Putamen (tissue), 1 donor: ENCODE results near the gene FHDC1.

ENCODE experiments used
- DNase-seq: peaks from one replicate; pipeline ENCODE4 v3.0.0-alpha.2; 2016; ENCODE audit warnings: low spot score

Gene FHDC1

GRCh38 chr4:152936446-152937335 is 568 bp downstream of the FHDC1 start:
- no peak for DNase-seq

GRCh38 chr4:152937336-152938236 is 1.5 kb downstream of the FHDC1 start:
- DNase-seq = no peak

GRCh38 chr4:152938237-152938947 is 2.3 kb downstream of the FHDC1 start:
- no peak for DNase-seq

GRCh38 chr4:152939621-152940020 is 3.5 kb downstream of the FHDC1 start:
- DNase-seq = no peak

GRCh38 chr4:152940461-152940860 is 4.3 kb downstream of the FHDC1 start:
- DNase-seq = no peak

DNA sequence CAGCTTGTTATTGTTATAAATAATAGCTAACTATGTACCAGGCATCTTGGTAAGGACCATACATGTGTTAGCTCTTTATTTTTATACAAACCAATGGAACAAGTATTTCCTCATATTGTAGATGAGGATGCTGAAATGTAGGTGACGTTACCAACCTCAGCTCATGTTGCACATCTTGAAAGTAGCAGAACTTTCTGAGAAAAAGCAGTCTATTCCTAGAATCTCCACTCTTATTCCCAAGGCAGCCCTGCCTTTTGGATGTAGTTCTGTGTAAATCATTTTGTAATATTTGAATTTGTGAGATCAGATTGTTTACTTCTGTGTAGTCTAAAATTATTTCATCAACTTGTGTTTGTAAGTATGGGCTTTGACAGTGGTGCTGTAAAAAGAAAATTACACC is 5.3 kb downstream of the FHDC1 start:
- DNase-seq = no peak

- no peak for DNase-seq
Measured at GRCh38 chr4:152942346-152942745, 6.2 kb downstream of the FHDC1 start.

GRCh38 chr4:152943672-152944071 is 7.5 kb downstream of the FHDC1 start:
- DNase-seq = no peak

DNA sequence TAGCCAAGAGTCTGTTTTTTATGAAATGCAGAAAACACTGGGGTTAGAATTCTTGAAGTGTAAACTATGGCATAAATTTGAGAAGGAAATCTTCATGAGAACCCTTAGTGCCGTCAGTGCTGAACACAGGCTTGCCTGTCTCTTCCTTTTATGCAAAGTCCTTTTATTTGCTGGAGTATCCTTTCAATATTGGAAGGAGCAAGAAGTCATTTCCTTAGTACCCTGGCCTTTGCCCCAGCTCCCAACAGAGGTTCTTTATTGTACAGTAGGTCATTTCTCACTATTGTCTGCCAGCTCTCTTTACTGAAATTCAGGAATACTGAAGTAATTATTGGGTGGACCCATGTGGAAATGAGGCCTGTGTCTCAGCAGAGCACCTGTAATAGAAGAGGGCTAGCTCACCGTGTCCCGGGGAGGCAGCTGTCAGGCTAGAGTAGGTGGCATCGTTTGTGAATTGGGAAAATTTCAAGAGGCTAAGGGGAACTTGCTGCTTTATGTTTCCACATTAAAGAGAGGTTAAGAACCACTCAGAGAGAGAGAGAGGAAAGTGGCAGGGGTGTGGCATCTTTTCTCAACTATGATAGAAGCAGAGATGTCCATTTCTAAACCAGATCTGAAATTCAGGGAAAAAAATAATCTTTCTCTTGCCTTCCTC is 8.7 kb downstream of the FHDC1 start:
- no peak for DNase-seq

GRCh38 chr4:152945639-152946038 is 9.5 kb downstream of the FHDC1 start:
- DNase-seq = no peak

- DNase-seq = no peak
Measured at GRCh38 chr4:152946446-152946845, 10.3 kb downstream of the FHDC1 start.

DNA sequence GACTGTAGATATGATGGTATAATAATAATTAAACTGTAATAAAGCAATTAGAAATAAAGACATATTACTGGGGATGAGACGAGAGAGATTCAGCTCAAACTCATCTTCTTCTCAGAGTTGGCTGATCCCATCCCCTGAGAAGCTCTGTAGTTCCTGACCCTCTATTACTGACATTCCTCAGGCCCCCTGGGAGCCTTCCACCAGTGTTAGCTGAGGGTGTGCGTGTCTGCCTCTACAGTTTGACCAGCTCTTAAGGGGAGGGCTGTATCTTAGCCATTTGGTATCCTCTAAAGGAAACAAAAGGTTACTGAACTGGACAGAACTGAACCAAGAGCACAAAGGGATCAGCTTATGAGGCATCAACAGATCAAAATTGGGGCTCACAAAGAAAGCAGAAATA is 11.2 kb downstream of the FHDC1 start:
- no peak for DNase-seq

- DNase-seq = no peak
Measured at GRCh38 chr4:152949930-152950329, 13.8 kb downstream of the FHDC1 start.

DNA sequence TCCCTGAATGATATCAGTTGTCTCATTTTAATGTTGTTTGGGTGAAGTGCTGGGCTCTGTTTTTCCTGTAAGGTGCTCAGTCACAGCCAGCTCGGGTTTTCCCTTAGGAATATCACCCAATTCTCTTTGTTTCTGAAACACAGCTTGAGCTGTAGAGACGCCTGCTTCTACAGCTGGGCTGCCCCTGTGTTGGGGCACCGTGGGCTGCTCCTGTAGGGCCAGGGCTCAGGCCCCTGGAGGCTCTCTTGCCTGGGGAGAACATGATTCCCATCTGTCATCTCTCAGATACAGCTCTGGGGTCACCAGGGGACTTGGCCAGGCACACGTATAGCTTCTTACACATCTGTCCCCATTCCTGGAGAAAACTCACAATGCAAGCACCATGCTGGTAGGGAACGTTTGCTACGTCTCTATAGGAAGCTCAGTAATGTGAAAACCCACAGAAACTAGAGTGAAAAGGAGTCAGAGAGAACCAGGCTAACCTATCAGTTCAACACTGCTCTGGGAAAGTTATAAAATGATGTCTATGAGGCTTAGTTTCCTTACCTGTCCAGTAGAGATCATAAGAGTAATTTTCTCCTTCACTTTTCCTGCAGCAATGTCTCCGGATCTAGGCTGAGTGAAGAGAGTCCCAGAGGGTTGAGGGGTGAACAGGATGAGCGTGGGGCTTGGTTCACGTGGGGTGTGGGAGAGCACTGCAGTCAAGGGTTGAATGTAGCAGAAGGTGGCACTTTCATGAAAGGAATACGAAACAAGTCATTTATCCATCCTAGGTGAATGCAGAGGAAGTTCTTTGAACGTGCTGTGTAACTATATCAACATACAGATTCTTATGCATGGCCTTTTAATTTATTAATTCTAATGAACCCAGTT is 14.5 kb downstream of the FHDC1 start:
- no peak for DNase-seq

GRCh38 chr4:152951348-152951747 is 15.2 kb downstream of the FHDC1 start:
- DNase-seq = no peak

- no peak for DNase-seq
Measured at GRCh38 chr4:152953514-152953913, 17.4 kb downstream of the FHDC1 start.

- no peak for DNase-seq
Measured at GRCh38 chr4:152954741-152955140, 18.6 kb downstream of the FHDC1 start.

DNA sequence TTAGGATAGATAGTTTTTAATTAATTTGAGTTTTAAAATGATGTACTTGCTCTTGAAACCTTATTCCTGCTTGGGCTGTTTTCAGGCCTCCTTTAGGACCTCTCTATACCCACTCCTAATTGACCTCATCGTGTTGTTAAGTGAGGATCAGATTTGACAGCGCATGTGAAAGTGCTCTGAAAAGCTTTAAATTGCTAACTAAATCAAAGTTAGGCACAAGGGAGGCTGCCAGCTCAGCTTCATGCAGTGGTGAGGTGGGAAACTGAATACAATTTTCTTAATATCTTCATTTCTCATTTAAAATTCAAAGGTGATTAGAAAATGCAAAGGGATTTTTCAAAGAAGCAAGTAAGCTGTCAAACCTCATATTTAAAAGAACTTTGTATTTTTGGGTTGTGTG is 20.0 kb downstream of the FHDC1 start:
- no peak for DNase-seq

DNA sequence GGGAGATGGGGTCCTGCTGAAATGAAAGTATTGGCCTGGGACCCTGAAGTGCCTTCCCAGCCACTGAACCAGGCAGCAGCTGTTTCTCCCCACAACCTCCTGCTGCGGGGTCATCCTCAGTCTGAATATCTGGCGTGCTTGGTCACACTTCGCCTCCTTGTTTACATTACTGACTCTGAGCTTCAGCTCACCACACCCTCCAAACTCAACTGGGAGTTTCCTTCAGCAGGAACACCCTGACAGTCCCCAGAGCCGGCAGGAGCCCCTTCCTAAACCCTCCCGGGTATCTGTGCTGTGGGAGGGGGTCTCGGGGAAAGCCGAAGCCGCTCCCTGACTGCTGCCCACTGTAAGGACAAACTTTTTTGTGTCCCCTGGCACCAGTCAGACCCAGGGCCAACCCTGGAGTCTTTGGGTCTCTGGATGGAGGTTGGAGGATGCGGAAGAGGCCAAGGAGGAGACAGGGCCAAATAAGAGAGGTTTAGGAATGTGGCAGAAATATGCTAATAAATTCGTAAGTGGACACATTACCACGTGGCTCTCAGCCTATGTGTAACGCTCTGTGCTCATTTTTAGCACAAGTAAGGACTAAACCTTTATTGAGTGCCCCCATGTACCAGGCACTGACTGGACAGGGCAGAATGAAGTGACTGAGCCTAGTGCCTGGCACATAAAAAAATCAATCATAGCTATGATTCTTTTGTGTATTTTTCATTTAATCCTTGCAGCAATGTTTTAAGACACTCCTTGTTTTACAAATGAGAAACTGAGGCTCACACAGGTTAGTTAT is 20.7 kb downstream of the FHDC1 start:
- DNase-seq = no peak
